T-helper 9 cell (primary cell): ENCODE measurements around the gene RAMACL.
A peak's percentile ranks its signal among the peaks of the same experiment; 100 is the strongest.
"Not testable (repeated sequence)": the region's sequence is repeated elsewhere in the genome, so short reads cannot be mapped to it uniquely, and the experiment has no call there.

ENCODE experiments used
- DNase-seq: peaks from one replicate; pipeline ENCODE4 v3.0.0-alpha.2; 2020
- total RNA-seq, 2 donors: gene quantifications; one replicate each; lab custom pipeline; 2026; lab: John Stamatoyannopoulos, UW

Gene RAMACL
- total RNA-seq, result 0.72 to 3.6 reads per million in 2 donors

- peak; percentile 13 for DNase-seq
Measured at GRCh38 chr6:166586424-166587156, at the start of gene RAMACL. Gene RAMACL (minus strand): TSS chr6:166586678. CDS start chr6:166586477, 201 bp downstream.

- no peak for DNase-seq
Measured at GRCh38 chr6:166635013-166635970, 48.8 kb upstream of the RAMACL start.

GRCh38 chr6:166634581-166634980 lies 48.1 kb upstream of the RAMACL start:
- not testable (repeated sequence) for DNase-seq

GRCh38 chr6:166633732-166634535 lies 47.5 kb upstream of the RAMACL start:
- no peak for DNase-seq

GRCh38 chr6:166632731-166633130 lies 46.3 kb upstream of the RAMACL start:
- no peak for DNase-seq

- no peak for DNase-seq
Measured at GRCh38 chr6:166630462-166630861, 44.0 kb upstream of the RAMACL start.

DNA sequence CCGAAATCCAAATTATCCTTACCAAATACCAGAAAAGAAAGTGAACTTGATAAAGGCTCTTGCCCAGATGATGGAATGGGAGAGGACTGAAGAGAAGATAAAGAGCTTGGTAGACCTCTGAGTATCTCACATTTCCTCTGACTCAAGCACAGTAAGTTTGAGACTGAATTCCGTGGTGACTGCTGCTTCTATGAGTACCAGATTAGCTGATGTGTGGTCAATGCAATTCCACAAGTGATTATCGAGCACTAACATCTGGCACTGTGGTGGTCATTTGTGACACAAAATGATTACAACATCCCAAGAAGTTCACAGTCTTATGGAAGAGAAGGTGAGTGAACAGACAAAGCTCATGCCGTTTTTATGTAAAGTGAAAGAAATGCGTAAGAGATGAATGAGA lies 43.1 kb upstream of the RAMACL start:
- no peak for DNase-seq

DNA sequence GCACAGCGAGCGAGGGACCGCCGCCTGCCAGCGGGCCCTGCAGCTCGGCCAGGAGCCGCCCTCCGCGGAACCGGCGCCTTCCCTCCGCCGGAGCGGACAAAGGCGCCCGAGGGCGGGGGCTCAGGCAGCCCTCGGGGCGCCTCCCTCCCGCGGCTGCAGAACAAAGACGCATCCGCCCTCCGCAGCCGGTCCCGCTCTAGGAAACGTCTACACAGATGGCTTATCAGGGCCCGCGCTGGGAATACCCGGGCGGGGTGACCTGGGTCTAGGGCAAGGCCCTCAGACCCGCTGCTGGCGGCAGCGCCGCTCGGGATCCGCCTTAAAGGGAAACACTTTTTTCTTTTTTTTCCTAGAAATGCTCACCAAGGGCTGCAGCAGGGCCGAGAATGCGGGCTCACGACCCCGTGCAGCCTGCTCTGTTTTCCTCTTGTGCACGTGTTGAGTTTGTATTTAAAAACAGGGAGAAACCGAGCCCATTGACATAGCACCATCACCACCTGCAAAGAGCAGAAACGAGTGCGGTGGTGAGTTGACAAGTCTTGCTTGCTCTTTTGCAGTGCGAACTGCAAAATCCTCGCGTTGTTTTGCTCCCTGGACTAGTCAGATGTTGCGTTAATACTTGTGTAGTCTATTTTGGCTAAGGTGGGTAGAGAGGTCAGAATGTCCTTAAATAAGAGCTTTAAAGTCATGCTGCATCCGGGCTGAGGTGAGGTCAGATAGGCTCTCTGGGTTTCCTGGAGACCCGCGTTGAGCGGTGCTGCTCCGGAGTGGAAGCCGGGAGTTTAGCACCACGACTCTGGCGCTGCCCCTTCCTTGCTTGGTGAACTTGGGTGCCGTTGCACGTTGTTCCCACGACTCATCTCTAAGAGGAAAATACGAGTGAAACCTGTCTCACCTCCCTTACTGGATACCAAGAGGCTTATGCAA lies 41.7 kb upstream of the RAMACL start:
- peak; percentile 58 for DNase-seq

DNA sequence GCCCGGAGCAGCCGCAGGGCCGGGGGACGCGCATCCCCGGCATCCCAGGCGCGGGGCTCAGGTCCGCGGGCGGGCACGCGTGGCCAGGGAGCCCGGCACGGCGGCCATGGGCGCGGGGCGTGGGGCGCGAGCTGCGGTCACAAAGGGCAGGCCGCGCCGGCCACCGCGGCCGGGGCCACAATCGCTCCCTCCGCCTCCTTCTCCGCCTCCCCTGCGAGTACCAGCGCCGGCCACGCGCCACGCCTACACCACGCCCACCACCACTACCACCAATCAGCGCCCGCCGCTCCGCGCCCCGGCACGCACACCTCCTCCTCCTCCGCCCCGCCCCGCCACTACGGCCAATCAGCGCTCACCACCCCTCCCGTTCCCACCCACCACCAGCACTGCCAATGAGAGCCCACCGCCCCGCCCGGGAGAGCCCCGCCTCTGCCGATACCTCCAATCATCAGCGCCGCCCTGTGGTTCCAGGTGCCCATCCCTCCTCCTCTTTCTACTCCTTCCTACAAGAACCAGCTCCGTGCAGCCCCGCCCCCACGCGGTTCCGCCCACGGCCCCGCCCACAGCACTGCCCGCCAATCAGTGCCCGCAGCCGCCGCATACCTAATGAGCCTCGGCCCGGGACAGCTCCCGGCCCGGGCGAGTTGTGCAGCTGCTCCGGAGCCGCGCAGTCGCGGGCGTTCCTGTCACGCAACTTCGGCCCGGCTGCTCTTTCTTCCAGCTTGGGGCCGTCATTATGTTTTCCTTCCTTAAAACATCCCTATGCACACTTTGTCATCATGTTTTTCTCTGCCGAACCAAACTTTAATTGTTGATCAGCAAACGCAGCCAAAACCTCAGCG lies 40.8 kb upstream of the RAMACL start, which contains the start of gene RPS6KA2:
Gene RPS6KA2, minus strand, starts transcription at position 219 of the 842 bp plus-strand sequence. CDS start 232 bp downstream, outside the sequence.
- peak; percentile 99 for DNase-seq

DNA sequence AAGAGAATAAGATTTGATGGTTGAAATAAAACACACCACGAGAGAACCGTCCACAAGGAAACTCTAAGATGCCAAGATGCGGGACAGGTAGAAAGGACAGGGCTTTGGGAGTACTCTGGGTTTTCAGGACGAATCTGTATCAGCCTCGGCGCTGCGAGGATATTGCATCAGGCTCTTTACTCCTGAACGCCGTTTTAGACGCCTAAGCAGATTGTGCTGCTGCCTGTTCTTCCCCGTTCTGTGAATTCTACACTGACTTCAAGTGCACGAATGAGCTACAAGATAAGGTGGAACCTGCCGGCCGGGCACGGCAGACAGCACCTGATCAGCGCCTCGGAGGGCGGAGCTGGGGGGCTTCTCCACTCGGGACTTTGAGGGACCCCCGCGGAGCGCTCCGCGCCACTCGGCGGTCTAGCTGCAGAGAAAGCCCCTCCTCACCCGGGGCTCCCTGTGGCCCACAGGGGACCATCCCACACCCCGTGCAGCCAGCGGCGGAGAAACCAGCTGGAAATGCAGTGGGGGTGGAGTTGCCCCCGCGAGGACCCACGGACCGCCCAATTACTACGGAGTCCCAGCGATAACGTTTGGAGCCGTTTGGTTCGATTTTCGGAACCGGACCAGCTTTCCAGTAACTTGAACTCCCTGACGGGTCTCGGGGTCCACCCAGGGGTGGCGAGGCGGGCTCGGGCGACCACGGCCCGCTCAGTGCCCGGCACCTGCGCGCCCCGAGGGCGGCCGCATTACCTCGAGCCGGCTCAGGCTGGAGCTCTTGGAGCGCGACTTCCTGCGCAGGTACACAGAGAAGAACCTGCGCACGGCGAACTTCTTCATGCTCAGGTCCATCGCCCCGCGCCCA lies 39.9 kb upstream of the RAMACL start:
- no peak for DNase-seq

DNA sequence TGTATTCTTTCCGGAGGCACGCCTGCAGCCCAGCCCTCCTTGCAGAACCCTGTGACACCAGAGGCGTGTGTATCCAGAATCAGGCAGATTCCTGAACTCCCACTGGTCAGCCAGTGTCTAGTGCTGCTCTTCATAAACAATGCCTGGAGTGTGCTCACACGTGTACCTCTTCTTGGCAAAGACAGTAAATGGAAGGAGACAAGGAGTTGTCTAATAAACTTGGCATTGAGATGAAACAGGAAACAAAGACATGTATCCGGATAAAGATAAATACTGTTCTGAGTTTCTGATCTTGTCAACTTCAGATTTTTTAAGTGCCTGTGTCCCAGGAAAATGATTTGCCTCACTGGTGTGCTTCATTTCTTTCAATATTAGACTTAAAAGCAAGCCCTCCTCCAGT lies 38.9 kb upstream of the RAMACL start:
- no peak for DNase-seq

- no peak for DNase-seq
Measured at GRCh38 chr6:166624275-166624674, 37.8 kb upstream of the RAMACL start.

DNA sequence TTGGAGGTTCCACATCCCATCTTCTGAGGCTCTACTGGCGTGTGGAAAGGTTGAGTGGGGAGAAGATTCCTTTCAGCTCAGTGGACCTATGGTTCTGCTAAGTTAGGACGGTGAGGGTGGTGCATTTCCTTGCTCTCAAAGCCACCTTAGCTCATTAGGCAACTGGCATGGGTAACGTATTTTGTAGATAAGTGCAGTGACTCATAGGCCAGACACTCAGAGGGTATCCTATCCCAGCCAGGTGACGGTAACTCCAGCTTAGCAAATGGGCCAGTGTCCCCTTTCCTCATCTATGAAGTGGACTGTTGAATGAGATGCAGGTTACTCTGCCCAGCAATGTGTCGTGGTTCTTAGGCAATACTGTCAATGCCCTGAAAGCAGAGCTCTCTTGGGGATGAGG lies 36.8 kb upstream of the RAMACL start:
- DNase-seq, result no peak

DNA sequence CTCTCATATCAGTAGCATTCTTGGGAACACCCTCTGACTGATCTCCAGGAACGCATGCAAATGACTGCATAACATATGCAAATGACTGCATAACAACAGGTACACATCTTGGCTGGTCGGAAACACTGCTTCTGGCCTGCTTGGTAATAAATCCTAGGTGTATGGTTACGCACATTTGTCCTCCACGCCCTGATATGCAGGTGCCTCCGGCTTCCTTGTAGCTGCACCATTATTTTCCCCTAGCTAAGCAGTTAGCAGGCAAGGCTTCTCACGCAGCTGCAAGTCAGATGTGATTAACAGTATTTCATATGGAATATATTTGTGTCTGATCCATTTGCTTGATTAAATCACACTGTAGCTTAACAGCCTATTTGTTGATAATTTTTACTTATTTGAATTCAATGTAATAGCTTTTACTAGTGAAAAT lies 34.6 kb upstream of the RAMACL start:
- DNase-seq, result no peak

GRCh38 chr6:166620478-166621113 lies 34.1 kb upstream of the RAMACL start:
- DNase-seq, result no peak

- no peak for DNase-seq
Measured at GRCh38 chr6:166619912-166620311, 33.4 kb upstream of the RAMACL start.

- no peak for DNase-seq
Measured at GRCh38 chr6:166618866-166619761, 32.6 kb upstream of the RAMACL start.

DNA sequence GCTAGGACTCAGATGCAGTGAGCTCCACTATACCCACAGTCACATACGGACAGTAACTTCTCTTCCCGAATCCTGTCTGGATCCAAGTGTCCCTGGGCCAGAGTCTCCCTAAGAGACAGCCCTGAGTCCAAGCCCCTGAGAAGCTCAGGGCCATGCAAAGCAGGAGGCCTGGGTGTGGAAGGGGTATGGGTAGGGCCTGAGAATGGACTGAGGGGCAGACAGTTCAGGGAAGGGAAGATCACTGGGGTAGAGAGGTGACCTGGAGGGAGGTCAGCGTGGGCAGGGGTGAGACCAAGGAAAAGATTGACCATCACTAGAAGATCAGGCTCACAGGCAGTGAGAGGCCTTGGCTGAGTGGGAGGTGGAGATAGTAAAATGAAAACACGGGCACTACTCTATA lies 31.8 kb upstream of the RAMACL start:
- no peak for DNase-seq
